ENCODE measurements around the gene ERCC6L2.

DNA sequence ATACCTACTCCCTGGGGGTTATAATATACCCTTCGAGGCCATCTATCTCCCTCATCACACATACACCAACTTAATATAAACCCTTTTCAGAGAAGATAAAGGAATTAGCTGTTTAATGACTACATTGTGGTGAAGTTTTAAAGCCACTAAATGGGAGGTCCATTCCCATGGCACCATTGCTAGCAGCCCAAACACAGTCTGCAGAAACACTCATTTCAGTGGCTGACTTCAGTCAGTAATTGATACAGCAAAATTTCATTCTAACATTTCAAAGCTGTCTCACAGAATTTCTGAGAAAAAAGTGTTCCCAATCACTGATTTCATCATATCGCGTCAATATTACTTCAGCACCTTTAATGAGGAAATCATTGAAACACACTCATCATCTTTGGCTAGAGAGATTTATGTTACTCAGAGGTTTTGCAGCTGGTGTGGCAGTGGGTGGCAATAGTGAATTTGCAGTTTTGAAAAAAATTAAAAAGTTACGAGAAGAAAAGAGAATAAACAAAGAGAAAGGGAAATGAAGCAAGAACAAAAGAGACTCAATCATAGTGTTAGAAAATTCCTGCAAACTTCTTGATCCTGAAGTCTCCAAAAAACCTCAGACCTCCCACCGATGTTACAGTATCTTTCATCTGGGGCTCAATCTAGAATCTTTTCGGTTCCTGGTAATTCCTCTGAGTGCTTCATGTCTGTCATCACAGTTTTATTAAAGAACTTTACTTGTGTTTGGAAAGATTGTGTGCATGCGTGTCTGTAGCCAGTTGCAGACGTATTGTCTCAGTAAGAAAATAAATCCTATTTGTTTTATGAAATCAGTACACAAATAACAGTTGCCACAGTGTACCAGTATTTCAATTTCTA is 105.0 kb downstream of the ERCC6L2 start:
- TF ChIP-seq CEBPB (IDR thresholded peaks at IDR 0.05; ENCODE audit: low read depth, low read length): peak; percentile 76; the same call in 1 of the 2 replicates
- TF ChIP-seq, protein P1, sequence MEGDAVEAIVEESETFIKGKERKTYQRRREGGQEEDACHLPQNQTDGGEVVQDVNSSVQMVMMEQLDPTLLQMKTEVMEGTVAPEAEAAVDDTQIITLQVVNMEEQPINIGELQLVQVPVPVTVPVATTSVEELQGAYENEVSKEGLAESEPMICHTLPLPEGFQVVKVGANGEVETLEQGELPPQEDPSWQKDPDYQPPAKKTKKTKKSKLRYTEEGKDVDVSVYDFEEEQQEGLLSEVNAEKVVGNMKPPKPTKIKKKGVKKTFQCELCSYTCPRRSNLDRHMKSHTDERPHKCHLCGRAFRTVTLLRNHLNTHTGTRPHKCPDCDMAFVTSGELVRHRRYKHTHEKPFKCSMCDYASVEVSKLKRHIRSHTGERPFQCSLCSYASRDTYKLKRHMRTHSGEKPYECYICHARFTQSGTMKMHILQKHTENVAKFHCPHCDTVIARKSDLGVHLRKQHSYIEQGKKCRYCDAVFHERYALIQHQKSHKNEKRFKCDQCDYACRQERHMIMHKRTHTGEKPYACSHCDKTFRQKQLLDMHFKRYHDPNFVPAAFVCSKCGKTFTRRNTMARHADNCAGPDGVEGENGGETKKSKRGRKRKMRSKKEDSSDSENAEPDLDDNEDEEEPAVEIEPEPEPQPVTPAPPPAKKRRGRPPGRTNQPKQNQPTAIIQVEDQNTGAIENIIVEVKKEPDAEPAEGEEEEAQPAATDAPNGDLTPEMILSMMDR (conservative IDR thresholded peaks at IDR 0.05; ENCODE audit: low read depth, low read length): no peak
